Measurements from ENCODE around the gene SEC61A2. TPM values are rescaled to one million over a fixed set of nuclear protein-coding genes. Genes with fewer than 3 reads are reported as not detected.

Gene SEC61A2
- total and polyA plus RNA-seq, 2 of the 8 experiments (the other 6 are each of a cell fraction or from before 2014, with no cell fraction given): 18.2 to 19.2 TPM

- TF ChIP-seq E2F6 (IDR thresholded peaks at IDR 0.05) (peak; percentile 98), SP4 (IDR thresholded peaks at IDR 0.05; ENCODE audit: low read length) (peak; percentile 64; the same call in 1 of the 2 replicates), POU5F1 (IDR thresholded peaks at IDR 0.05; ENCODE audit: low read depth, low read length) (no peak), TAF7 (optimal IDR thresholded peaks at IDR 0.05; ENCODE audit: borderline replicate concordance, low read depth, low read length) (peak; percentile 79), ASH2L (IDR thresholded peaks at IDR 0.05; ENCODE audit: low read length) (peak; percentile 97), RBBP5 (IDR thresholded peaks at IDR 0.05; ENCODE audit: borderline replicate concordance, low read depth, low read length) (peak; percentile 70; the same call in 1 of the 2 replicates), RFX5 (IDR thresholded peaks at IDR 0.05; ENCODE audit: borderline replicate concordance, low read depth, low read length) (0 out of 2 replicates have a peak, but pooled peaks have one; percentile 20), POLR2AphosphoS5 (IDR thresholded peaks at IDR 0.05; ENCODE audit: low read depth, low read length) (peak; percentile 44; the same call in 1 of the 2 replicates), MAX (IDR thresholded peaks at IDR 0.05) (peak; percentile 99)
These were observed 66.4 kb downstream of the SEC61A2 start, which contains the start of the genes CDC123 and NUDT5 (continued) for GRCh38 chr10:12195603-12196506.

Data from H1 (cell line).